NCI-H1694 treated with DMSO at 0.1 percent for 48 hours (cell line): ENCODE data around the gene PHF20.
"Not testable (repeated sequence)": the region's sequence is repeated elsewhere in the genome, so short reads cannot be mapped to it uniquely, and the experiment has no call there.

Experiments
- DNase-seq: peaks from one replicate; lab custom pipeline; 2025; lab: John Stamatoyannopoulos, UW

Gene PHF20

GRCh38 chr20:35839904-35840303 lies 68.1 kb downstream of the PHF20 start:
- DNase-seq, result no peak

- DNase-seq, result no peak
Observed at GRCh38 chr20:35840421-35840820, 68.6 kb downstream of the PHF20 start.

GRCh38 chr20:35842361-35842760 lies 70.5 kb downstream of the PHF20 start:
- no peak for DNase-seq

- DNase-seq, result not testable (repeated sequence)
Observed at GRCh38 chr20:35843894-35844293, 72.1 kb downstream of the PHF20 start.

GRCh38 chr20:35845561-35845960 lies 73.7 kb downstream of the PHF20 start:
- DNase-seq, result no peak

GRCh38 chr20:35849706-35850105 lies 77.9 kb downstream of the PHF20 start:
- DNase-seq, result no peak

GRCh38 chr20:35851659-35852058 lies 79.8 kb downstream of the PHF20 start:
- DNase-seq, result not testable (repeated sequence)

- no peak for DNase-seq
Observed at GRCh38 chr20:35854713-35855348, 83.0 kb downstream of the PHF20 start.

- DNase-seq, result not testable (repeated sequence)
Observed at GRCh38 chr20:35855641-35856040, 83.8 kb downstream of the PHF20 start.

- no peak for DNase-seq
Observed at GRCh38 chr20:35856866-35857265, 85.1 kb downstream of the PHF20 start.

GRCh38 chr20:35866418-35867202 lies 94.8 kb downstream of the PHF20 start:
- no peak for DNase-seq

- no peak for DNase-seq
Observed at GRCh38 chr20:35870541-35871258, 98.9 kb downstream of the PHF20 start.

GRCh38 chr20:35871259-35871771 lies 99.5 kb downstream of the PHF20 start:
- DNase-seq, result no peak

GRCh38 chr20:35876033-35876320 lies 104.2 kb downstream of the PHF20 start:
- DNase-seq, result no peak

- no peak for DNase-seq
Observed at GRCh38 chr20:35877611-35878010, 105.8 kb downstream of the PHF20 start.

- no peak for DNase-seq
Observed at GRCh38 chr20:35878113-35878625, 106.4 kb downstream of the PHF20 start.

- no peak for DNase-seq
Observed at GRCh38 chr20:35881676-35882075, 109.9 kb downstream of the PHF20 start.

GRCh38 chr20:35882427-35883161 lies 110.8 kb downstream of the PHF20 start:
- not testable (repeated sequence) for DNase-seq

GRCh38 chr20:35883336-35883777 lies 111.5 kb downstream of the PHF20 start:
- no peak for DNase-seq

- peak; percentile 63 for DNase-seq
Observed at GRCh38 chr20:35883778-35884540, 112.1 kb downstream of the PHF20 start.

- no peak for DNase-seq
Observed at GRCh38 chr20:35884541-35884865, 112.7 kb downstream of the PHF20 start.
